HCT116 (cell line): ENCODE results near the gene SLFN12.

Experiments used
- CEBPB ChIP-seq: IDR thresholded peaks from 2 replicates; pipeline ENCODE4 v1.6.1; 2012; ENCODE audit warnings: low read depth
- CTCF ChIP-seq, 3 experiments: fragments of 200-600 bp in 1 of 3; sonication (generic) in 1 of 3; IDR thresholded peaks in 2 of 3; conservative IDR thresholded peaks in 1 of 3; 2 replicates each; pipeline ENCODE4 v1.5.1; 2012 to 2017; ENCODE audit warnings: low read depth in 2 of 3, low read length in 2 of 3, antibody characterized with exemption in 1 of 3, borderline replicate concordance in 1 of 3, control low read depth in 1 of 3, mild to moderate bottlenecking in 1 of 3, mixed read lengths in 1 of 3, mixed run types in 1 of 3, moderate library complexity in 1 of 3; ENCODE audit not compliant: insufficient read depth in 1 of 3
- EGR1 ChIP-seq: IDR thresholded peaks from 2 replicates; pipeline ENCODE4 v1.6.1; 2012; ENCODE audit warnings: low read depth
- EZH2 ChIP-seq: fragments of 200-600 bp; sonication (generic); IDR thresholded peaks from 2 replicates; pipeline ENCODE4 v1.6.1; 2017; ENCODE audit warnings: antibody characterized with exemption, mixed run types
- POLR2AphosphoS5 ChIP-seq: IDR thresholded peaks from 2 replicates; pipeline ENCODE4 v1.6.1; 2011; ENCODE audit warnings: mild to moderate bottlenecking, low read depth, low read length, moderate library complexity
- RAD21 ChIP-seq: IDR thresholded peaks from 2 replicates; pipeline ENCODE4 v1.6.1; 2012; ENCODE audit warnings: low read depth, mild to moderate bottlenecking
- SRF ChIP-seq: IDR thresholded peaks from 2 replicates; pipeline ENCODE4 v1.6.1; 2012; ENCODE audit warnings: low read depth
- YY1 ChIP-seq: IDR thresholded peaks from 2 replicates; pipeline ENCODE4 v1.6.1; 2011; ENCODE audit warnings: low read length, low read depth, moderate library complexity, mild to moderate bottlenecking; ENCODE audit not compliant: insufficient replicate concordance; ENCODE audit errors: extremely low read depth

- TF ChIP-seq SRF = no peak
- no peak for TF ChIP-seq CTCF (IDR thresholded peaks at IDR 0.05 in 2 of 3, conservative IDR thresholded peaks at IDR 0.05 in 1 of 3; ENCODE audit: borderline replicate concordance in 1 of 3, insufficient read depth in 1 of 3, low read depth in 2 of 3, low read length in 2 of 3)
- no peak for TF ChIP-seq EGR1
- no peak for TF ChIP-seq CEBPB
- TF ChIP-seq EZH2 = no peak
- TF ChIP-seq YY1 = no peak
- TF ChIP-seq POLR2AphosphoS5 = no peak
- no peak for TF ChIP-seq RAD21
Measured at GRCh38 chr17:35467824-35468223, 35.5 kb upstream of the SLFN12 start.
